Measurements from ENCODE around the gene MLPH.

MLPH gene

DNA sequence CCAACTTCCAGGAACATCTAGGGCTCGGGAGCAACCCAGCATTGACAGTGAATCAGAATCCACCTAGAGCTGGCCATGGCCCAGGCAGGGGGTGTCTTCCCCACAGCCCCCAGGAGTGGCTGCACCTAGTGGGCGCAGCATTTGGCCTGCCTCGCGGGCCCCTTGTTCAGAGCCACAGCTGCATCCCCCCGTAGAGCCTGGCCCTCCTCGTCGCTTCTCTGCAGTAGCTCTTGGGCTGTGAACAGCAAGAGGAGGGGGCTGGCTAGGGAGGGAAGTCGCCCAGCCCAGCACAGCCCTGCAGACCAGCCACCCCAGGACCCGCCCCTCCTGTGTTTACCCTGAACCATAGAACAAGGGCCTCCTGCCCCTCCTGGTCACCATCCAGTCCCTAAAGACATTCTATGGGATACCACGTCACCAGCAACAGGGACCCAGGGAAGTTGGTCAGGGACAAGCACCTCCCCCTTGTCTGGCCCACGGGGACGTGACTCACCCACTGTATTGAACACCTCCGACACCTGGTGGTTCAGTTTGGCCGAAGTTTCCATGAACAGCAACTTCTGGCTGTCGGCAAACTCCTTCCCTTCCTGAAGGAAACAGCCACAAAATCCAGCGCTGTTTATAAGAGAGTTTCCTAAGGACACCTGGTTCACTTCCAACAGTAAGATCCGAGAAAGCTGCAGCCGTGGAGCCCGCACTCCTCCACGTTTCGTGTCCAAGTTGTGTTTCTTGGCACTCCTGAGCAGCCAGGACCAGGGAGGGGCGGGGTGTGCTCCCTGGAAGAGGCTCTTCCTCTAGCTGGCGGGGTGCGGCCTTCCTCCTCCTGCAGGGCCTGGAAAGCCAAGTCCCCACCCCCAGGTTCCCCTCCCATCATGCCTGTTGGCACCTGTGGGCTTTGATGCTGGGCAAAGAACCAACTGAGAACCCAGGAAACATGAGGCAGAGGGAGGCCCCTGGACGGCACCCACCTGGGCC, 88.1 kb downstream of the MLPH start:
- Histone ChIP-seq H3K36me3 (ENCODE audit: insufficient read depth, low read length) (no peaks in the 10 kb centered on the region), H3K4me1 (ENCODE audit: insufficient read depth, low read length) (no peaks in the 10 kb centered on the region), H4K20me1 (ENCODE audit: insufficient read depth, low read length) (no peaks in the 10 kb centered on the region), H3K9ac (ENCODE audit: low read depth, low read length) (no peak overlapping the region), H3K4me3 (ENCODE audit: low read depth in 1 of 2, low read length in 2 of 2) (no peak overlapping the region), H3K79me2 (ENCODE audit: insufficient read depth, low read length) (no peaks in the 10 kb centered on the region), H3K4me2 (ENCODE audit: insufficient read depth, low read length) (no peak overlapping the region), H2AFZ (ENCODE audit: low read depth, low read length) (no peak overlapping the region), H3K27me3 (ENCODE audit: insufficient read depth, low read length, poor library complexity) (no peaks in the 10 kb centered on the region), H3K27ac (ENCODE audit: low read length) (no peak overlapping the region), H3K9me3 (ENCODE audit: insufficient read depth, low read length, severe bottlenecking) (no peaks in the 10 kb centered on the region)
- DNase-seq = no peak
- ATAC-seq (ENCODE audit: insufficient read depth, low read depth) = no peak
- no peak for TF ChIP-seq EZH2 (IDR thresholded peaks at IDR 0.05; ENCODE audit: borderline replicate concordance, low read depth, low read length, severe bottlenecking)
- TF ChIP-seq, protein P1, sequence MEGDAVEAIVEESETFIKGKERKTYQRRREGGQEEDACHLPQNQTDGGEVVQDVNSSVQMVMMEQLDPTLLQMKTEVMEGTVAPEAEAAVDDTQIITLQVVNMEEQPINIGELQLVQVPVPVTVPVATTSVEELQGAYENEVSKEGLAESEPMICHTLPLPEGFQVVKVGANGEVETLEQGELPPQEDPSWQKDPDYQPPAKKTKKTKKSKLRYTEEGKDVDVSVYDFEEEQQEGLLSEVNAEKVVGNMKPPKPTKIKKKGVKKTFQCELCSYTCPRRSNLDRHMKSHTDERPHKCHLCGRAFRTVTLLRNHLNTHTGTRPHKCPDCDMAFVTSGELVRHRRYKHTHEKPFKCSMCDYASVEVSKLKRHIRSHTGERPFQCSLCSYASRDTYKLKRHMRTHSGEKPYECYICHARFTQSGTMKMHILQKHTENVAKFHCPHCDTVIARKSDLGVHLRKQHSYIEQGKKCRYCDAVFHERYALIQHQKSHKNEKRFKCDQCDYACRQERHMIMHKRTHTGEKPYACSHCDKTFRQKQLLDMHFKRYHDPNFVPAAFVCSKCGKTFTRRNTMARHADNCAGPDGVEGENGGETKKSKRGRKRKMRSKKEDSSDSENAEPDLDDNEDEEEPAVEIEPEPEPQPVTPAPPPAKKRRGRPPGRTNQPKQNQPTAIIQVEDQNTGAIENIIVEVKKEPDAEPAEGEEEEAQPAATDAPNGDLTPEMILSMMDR (IDR thresholded peaks at IDR 0.05; ENCODE audit: borderline replicate concordance, extremely low read depth, low read length, poor library complexity, severe bottlenecking) = no peak

DNA sequence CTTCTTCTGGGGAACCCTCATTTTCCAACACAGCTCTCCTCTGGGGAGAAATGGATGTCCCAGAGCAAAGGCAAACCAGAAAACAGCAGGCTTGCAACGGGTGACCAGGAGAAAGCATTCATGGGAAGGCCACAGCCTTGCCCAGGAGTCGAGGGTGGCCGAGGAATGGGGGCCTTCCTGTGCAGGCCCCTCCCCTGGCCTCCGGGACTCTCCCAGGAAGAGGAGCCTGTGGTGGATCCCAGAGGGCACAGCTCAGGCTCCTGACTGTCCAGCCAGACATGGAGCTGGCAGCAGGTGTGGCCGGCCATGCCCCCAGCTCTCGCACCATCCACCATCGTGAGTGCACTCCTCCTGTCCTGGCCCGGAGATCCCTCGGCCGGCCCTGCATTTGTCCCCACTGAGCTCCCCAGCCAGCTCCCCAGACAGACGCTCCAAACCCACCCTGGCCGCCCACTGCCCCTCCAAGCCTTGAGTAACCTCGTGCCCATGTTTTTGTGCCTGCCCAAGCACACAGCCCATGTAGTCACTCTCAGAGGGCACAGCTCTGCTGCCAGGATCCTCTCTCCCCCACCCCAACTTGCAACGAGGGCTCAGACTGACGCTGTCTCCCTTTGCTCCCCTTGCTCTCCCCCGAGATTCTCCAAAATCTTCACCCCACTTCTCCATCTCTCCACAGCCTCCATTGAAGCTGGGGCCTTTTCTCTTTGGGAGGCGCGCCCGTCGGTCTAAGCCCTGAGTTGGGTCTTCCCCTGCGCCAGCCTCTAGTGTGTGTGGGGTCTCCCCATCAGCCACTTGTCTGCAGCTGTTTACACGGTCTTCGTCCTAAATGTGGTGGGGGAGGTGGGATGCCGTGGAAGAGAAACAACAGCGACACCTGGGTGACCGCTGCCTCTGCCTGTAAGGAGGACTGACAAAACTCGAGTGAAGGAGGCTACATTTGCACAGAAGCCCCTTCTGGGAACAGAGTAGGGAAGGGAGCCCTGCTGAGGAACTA, 89.1 kb downstream of the MLPH start:
- TF ChIP-seq, protein P1 (IDR thresholded peaks at IDR 0.05; ENCODE audit: borderline replicate concordance, extremely low read depth, low read length, poor library complexity, severe bottlenecking) = no peak
- TF ChIP-seq EZH2 (IDR thresholded peaks at IDR 0.05; ENCODE audit: borderline replicate concordance, low read depth, low read length, severe bottlenecking) = no peak
- Histone ChIP-seq H2AFZ (ENCODE audit: low read depth, low read length) (no peak overlapping the region), H3K79me2 (ENCODE audit: insufficient read depth, low read length) (no peaks in the 10 kb centered on the region), H3K4me2 (ENCODE audit: insufficient read depth, low read length) (no peak overlapping the region), H3K9ac (ENCODE audit: low read depth, low read length) (no peak overlapping the region), H3K4me1 (ENCODE audit: insufficient read depth, low read length) (no peaks in the 10 kb centered on the region), H3K9me3 (ENCODE audit: insufficient read depth, low read length, severe bottlenecking) (no peaks in the 10 kb centered on the region), H3K27ac (ENCODE audit: low read length) (no peak overlapping the region), H3K4me3 (ENCODE audit: low read depth in 1 of 2, low read length in 2 of 2) (no peak overlapping the region), H4K20me1 (ENCODE audit: insufficient read depth, low read length) (no peaks in the 10 kb centered on the region), H3K27me3 (ENCODE audit: insufficient read depth, low read length, poor library complexity) (no peaks in the 10 kb centered on the region), H3K36me3 (ENCODE audit: insufficient read depth, low read length) (no peaks in the 10 kb centered on the region)
- DNase-seq = no peak
- no peak for ATAC-seq (ENCODE audit: insufficient read depth, low read depth)

GRCh38 chr2:237576974-237577373, 89.9 kb downstream of the MLPH start:
- Histone ChIP-seq H3K79me2 (ENCODE audit: insufficient read depth, low read length) (no peaks in the 10 kb centered on the region), H3K9me3 (ENCODE audit: insufficient read depth, low read length, severe bottlenecking) (no peaks in the 10 kb centered on the region), H3K9ac (ENCODE audit: low read depth, low read length) (no peak overlapping the region), H3K27me3 (ENCODE audit: insufficient read depth, low read length, poor library complexity) (no peaks in the 10 kb centered on the region), H3K36me3 (ENCODE audit: insufficient read depth, low read length) (no peaks in the 10 kb centered on the region), H4K20me1 (ENCODE audit: insufficient read depth, low read length) (no peaks in the 10 kb centered on the region), H3K27ac (ENCODE audit: low read length) (no peak overlapping the region), H3K4me3 (ENCODE audit: low read depth in 1 of 2, low read length in 2 of 2) (no peak overlapping the region), H3K4me1 (ENCODE audit: insufficient read depth, low read length) (no peaks in the 10 kb centered on the region), H3K4me2 (ENCODE audit: insufficient read depth, low read length) (no peak overlapping the region), H2AFZ (ENCODE audit: low read depth, low read length) (no peak overlapping the region)
- no peak for DNase-seq
- ATAC-seq (ENCODE audit: insufficient read depth, low read depth) = no peak
- TF ChIP-seq, protein P1 (IDR thresholded peaks at IDR 0.05; ENCODE audit: borderline replicate concordance, extremely low read depth, low read length, poor library complexity, severe bottlenecking) = no peak
- no peak for TF ChIP-seq EZH2 (IDR thresholded peaks at IDR 0.05; ENCODE audit: borderline replicate concordance, low read depth, low read length, severe bottlenecking)

All from DND-41 (cell line).